Inflammatory macrophage treated with lipopolysaccharide for 4 hours (primary cell): ENCODE results near the gene SPINK9.

Source experiments
- DNase-seq: peaks from one replicate; pipeline ENCODE4 v3.0.0-alpha.2; 2020

Gene SPINK9

GRCh38 chr5:148372166-148372725 is 36.9 kb downstream of the SPINK9 start:
- peak; percentile 61 for DNase-seq

- DNase-seq: no peak
Observed at GRCh38 chr5:148372893-148373292, 37.5 kb downstream of the SPINK9 start.

GRCh38 chr5:148374690-148375360 is 39.5 kb downstream of the SPINK9 start:
- DNase-seq: peak; percentile 73

- DNase-seq: no peak
Observed at GRCh38 chr5:148376198-148376597, 40.8 kb downstream of the SPINK9 start.

GRCh38 chr5:148378670-148379069 is 43.3 kb downstream of the SPINK9 start:
- peak; percentile 26 for DNase-seq

GRCh38 chr5:148379340-148379739 is 44.0 kb downstream of the SPINK9 start:
- DNase-seq: no peak

- DNase-seq: no peak
Observed at GRCh38 chr5:148381906-148382305, 46.5 kb downstream of the SPINK9 start.

GRCh38 chr5:148382961-148383360 is 47.6 kb downstream of the SPINK9 start:
- DNase-seq: no peak

- DNase-seq: peak; percentile 98
Observed at GRCh38 chr5:148383564-148384379, 48.4 kb downstream of the SPINK9 start, which contains the start of gene FBXO38. FBXO38 (plus strand) TSS chr5:148383958; CDS start chr5:148394777, 10,819 bp downstream.

- DNase-seq: peak; percentile 48
Observed at GRCh38 chr5:148384380-148384737, 49.0 kb downstream of the SPINK9 start.

- no peak for DNase-seq
Observed at GRCh38 chr5:148385094-148385493, 49.7 kb downstream of the SPINK9 start.

- DNase-seq: no peak
Observed at GRCh38 chr5:148386041-148386440, 50.7 kb downstream of the SPINK9 start.

GRCh38 chr5:148387325-148387724 is 52.0 kb downstream of the SPINK9 start:
- no peak for DNase-seq

GRCh38 chr5:148388696-148389095 is 53.3 kb downstream of the SPINK9 start:
- DNase-seq: no peak
